ENCODE data around the gene MAD2L1.

The MAD2L1 gene

GRCh38 chr4:120009731-120010130 is 56.9 kb downstream of the MAD2L1 start:
- DNase-seq (ENCODE audit: low read depth): peak; percentile 87
- no peak for TF ChIP-seq CTCF (conservative IDR thresholded peaks at IDR 0.05; ENCODE audit: control insufficient read depth, insufficient read depth, low read depth, low read length)
- H3K4me3 ChIP-seq (ENCODE audit: control insufficient read depth, low read depth, low read length): no peak overlapping the region

- TF ChIP-seq CTCF (conservative IDR thresholded peaks at IDR 0.05; ENCODE audit: control insufficient read depth, insufficient read depth, low read depth, low read length): no peak
- DNase-seq (ENCODE audit: low read depth): no peak
- no peak overlapping the region for H3K4me3 ChIP-seq (ENCODE audit: control insufficient read depth, low read depth, low read length)
Observed at GRCh38 chr4:120008957-120009356, 57.7 kb downstream of the MAD2L1 start.

- DNase-seq (ENCODE audit: low read depth): no peak
- no peak for TF ChIP-seq CTCF (conservative IDR thresholded peaks at IDR 0.05; ENCODE audit: control insufficient read depth, insufficient read depth, low read depth, low read length)
Observed at GRCh38 chr4:120007896-120008436, 58.7 kb downstream of the MAD2L1 start.

GRCh38 chr4:120007191-120007871 is 59.3 kb downstream of the MAD2L1 start:
- H3K4me3 ChIP-seq (ENCODE audit: control insufficient read depth, low read depth, low read length): no peak overlapping the region
- TF ChIP-seq CTCF (conservative IDR thresholded peaks at IDR 0.05; ENCODE audit: control insufficient read depth, insufficient read depth, low read depth, low read length): no peak
- DNase-seq (ENCODE audit: low read depth): peak; percentile 70

More at GRCh38 chr4:120007896-120008436, 58.7 kb downstream of the MAD2L1 start:
- no peak overlapping the region for H3K4me3 ChIP-seq (ENCODE audit: control insufficient read depth, low read depth, low read length)
